GM18505 (cell line): ENCODE results near the gene SAMD4A.

Source experiments
- ATAC-seq: cut with Tn5 transposase; IDR thresholded peaks from one replicate; pipeline ENCODE4 v1.9.1; 2021; ENCODE audit not compliant: unreplicated experiment
- POLR2A ChIP-seq: IDR thresholded peaks from 4 replicates; pipeline ENCODE4 v1.6.1; 2011; ENCODE audit warnings: borderline replicate concordance; ENCODE audit not compliant: insufficient read depth, insufficient read length; ENCODE audit errors: extremely low read depth

Gene SAMD4A

GRCh38 chr14:54711812-54712464, 145.0 kb downstream of the SAMD4A start:
- no peak for ATAC-seq
- no peak for TF ChIP-seq POLR2A

- no peak for ATAC-seq
- no peak for TF ChIP-seq POLR2A
Measured at GRCh38 chr14:54712465-54713200, 145.7 kb downstream of the SAMD4A start.

- ATAC-seq = no peak
- no peak for TF ChIP-seq POLR2A
Measured at GRCh38 chr14:54713379-54713778, 146.5 kb downstream of the SAMD4A start.

- ATAC-seq = no peak
- no peak for TF ChIP-seq POLR2A
Measured at GRCh38 chr14:54715239-54715638, 148.3 kb downstream of the SAMD4A start.

- no peak for ATAC-seq
- no peak for TF ChIP-seq POLR2A
Measured at GRCh38 chr14:54715811-54716210, 148.9 kb downstream of the SAMD4A start.

GRCh38 chr14:54716862-54717261, 149.9 kb downstream of the SAMD4A start:
- ATAC-seq = no peak
- TF ChIP-seq POLR2A = no peak

GRCh38 chr14:54718046-54718445, 151.1 kb downstream of the SAMD4A start:
- no peak for ATAC-seq
- TF ChIP-seq POLR2A = no peak

- no peak for TF ChIP-seq POLR2A
- ATAC-seq = no peak
Measured at GRCh38 chr14:54719406-54719805, 152.5 kb downstream of the SAMD4A start.

- TF ChIP-seq POLR2A = no peak
- no peak for ATAC-seq
Measured at GRCh38 chr14:54722791-54723432, 156.0 kb downstream of the SAMD4A start.

GRCh38 chr14:54724123-54724522, 157.2 kb downstream of the SAMD4A start:
- TF ChIP-seq POLR2A = no peak
- ATAC-seq = no peak

- no peak for ATAC-seq
- no peak for TF ChIP-seq POLR2A
Measured at GRCh38 chr14:54724676-54725325, 157.9 kb downstream of the SAMD4A start.

GRCh38 chr14:54725998-54726397, 159.1 kb downstream of the SAMD4A start:
- no peak for TF ChIP-seq POLR2A
- ATAC-seq = no peak

- ATAC-seq = no peak
- TF ChIP-seq POLR2A = no peak
Measured at GRCh38 chr14:54727929-54728328, 161.0 kb downstream of the SAMD4A start.
